Epithelial cell of proximal tubule (primary cell): Measurements from ENCODE around the gene OR5I1. TPM values are rescaled to one million over a fixed set of nuclear protein-coding genes. Genes with fewer than 3 reads are reported as not detected.
"Not testable (repeated sequence)": the region's sequence is repeated elsewhere in the genome, so short reads cannot be mapped to it uniquely, and the experiment has no call there.

ENCODE experiments used
- DNase-seq: peaks from one replicate; pipeline ENCODE4 v3.0.0-alpha.2; 2011; ENCODE audit warnings: low read depth
- H3K4me3 ChIP-seq: 2 replicates; pipeline ENCODE4 v1.5.1; 2011; ENCODE audit warnings: low read depth, mild to moderate bottlenecking, low read length
- CTCF ChIP-seq: conservative IDR thresholded peaks from 2 replicates; pipeline ENCODE4 v1.5.1; 2012; ENCODE audit warnings: low read depth, mild to moderate bottlenecking, low read length
- total RNA-seq: library from RNA; depleted of rRNA; stranded (reverse); fragments of >200 nt; gene quantifications from 2 replicates; pipeline ENCODE4 v1.2.3, GENCODE V29; 2015

Gene OR5I1
- total RNA-seq, 1 donor from 2014 or later = not detected

- no peak overlapping the region for H3K4me3 ChIP-seq
- DNase-seq = peak; percentile 3
- peak; percentile 54 for TF ChIP-seq CTCF
These were observed 6.7 kb upstream of the OR5I1 start for GRCh38 chr11:55942785-55943392.

GRCh38 chr11:55920537-55920936 is 15.7 kb downstream of the OR5I1 start:
- H3K4me3 ChIP-seq = no peak overlapping the region
- no peak for TF ChIP-seq CTCF
- DNase-seq = no peak

GRCh38 chr11:55914482-55914881 is 21.7 kb downstream of the OR5I1 start, which contains the start of gene OR5W2:
OR5W2 (minus strand) TSS chr11:55914582; CDS start chr11:55914582, 0 bp downstream.
- TF ChIP-seq CTCF = no peak
- DNase-seq = no peak
- no peak within 1 kb of the TSS for H3K4me3 ChIP-seq

GRCh38 chr11:55902308-55902707 is 33.9 kb downstream of the OR5I1 start:
- H3K4me3 ChIP-seq = no peak overlapping the region
- TF ChIP-seq CTCF = no peak
- DNase-seq = no peak

GRCh38 chr11:55895216-55895615 is 41.0 kb downstream of the OR5I1 start:
- H3K4me3 ChIP-seq = no peak overlapping the region
- DNase-seq = no peak
- no peak for TF ChIP-seq CTCF

GRCh38 chr11:55885481-55885880 is 50.7 kb downstream of the OR5I1 start:
- not testable (repeated sequence) for H3K4me3 ChIP-seq

More at GRCh38 chr11:55885481-55885880, 50.7 kb downstream of the OR5I1 start:
- not testable (repeated sequence) for DNase-seq

Other genes starting within 250 kb of the OR5I1 start
- gene OR5D13, start 163.0 kb downstream of the OR5I1 start, total RNA-seq = not detected in 2 replicates
- gene OR5D14, start 140.8 kb downstream of the OR5I1 start, total RNA-seq = not detected in 2 replicates
- gene OR5L1, start 125.0 kb downstream of the OR5I1 start, total RNA-seq = not detected in 2 replicates
- not detected in 2 replicates for gene OR5D18, start 116.8 kb downstream of the OR5I1 start, total RNA-seq
- not detected in 2 replicates for gene OR5L2, start 109.2 kb downstream of the OR5I1 start, total RNA-seq
- not detected in 2 replicates for gene OR5D16, start 97.6 kb downstream of the OR5I1 start, total RNA-seq
- gene TRIM51, start 53.1 kb downstream of the OR5I1 start, total RNA-seq = not detected in 2 replicates
- not detected in 2 replicates for gene OR5W2, start 21.8 kb downstream of the OR5I1 start, total RNA-seq
- gene OR10AG1, start 33.5 kb upstream of the OR5I1 start, total RNA-seq = not detected in 2 replicates
- not detected in 2 replicates for gene OR5F1, start 58.2 kb upstream of the OR5I1 start, total RNA-seq
- gene OR5AS1, start 91.3 kb upstream of the OR5I1 start, total RNA-seq = not detected in 2 replicates
- gene OR8I2, start 156.9 kb upstream of the OR5I1 start, total RNA-seq = not detected in 2 replicates
- not detected in 2 replicates for gene OR8H2, start 167.3 kb upstream of the OR5I1 start, total RNA-seq
- gene OR8H3, start 186.0 kb upstream of the OR5I1 start, total RNA-seq = not detected in 2 replicates
- gene OR8J3, start 203.8 kb upstream of the OR5I1 start, total RNA-seq = not detected in 2 replicates
- gene OR8K5, start 223.9 kb upstream of the OR5I1 start, total RNA-seq = not detected in 2 replicates
- gene OR5J2, start 240.2 kb upstream of the OR5I1 start, total RNA-seq = not detected in 2 replicates